ENCODE measurements around the gene CKLF.
"Not testable (repeated sequence)": the region's sequence is repeated elsewhere in the genome, so short reads cannot be mapped to it uniquely, and the experiment has no call there.

The CKLF gene

DNA sequence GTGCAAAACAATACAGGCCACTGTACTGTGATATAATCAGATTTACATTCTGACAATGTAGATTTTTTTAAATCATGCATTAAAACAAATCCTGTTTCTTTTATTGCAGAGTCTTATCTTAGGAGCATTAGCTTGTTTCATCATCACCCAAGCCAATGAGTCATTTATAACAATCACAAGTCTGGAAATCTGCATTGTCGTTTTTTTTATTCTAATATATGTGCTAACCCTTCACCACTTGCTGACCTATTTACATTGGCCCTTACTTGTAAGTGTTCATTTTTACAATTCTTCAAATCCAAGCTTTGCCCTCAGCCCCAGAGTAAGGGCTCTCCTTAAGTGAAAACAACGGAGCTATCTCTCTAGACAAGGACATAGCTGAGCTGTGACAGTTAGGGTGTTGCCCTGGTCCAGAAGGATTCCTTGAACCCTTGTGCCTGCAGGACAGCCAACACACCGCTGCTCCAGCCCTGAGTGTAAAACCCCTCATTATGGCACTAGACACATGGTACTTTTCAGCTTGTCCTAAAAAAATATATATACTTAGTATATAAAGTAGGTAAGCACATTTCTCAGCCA is 17.5 kb downstream of the CKLF start:
- DNase-seq (ENCODE audit: low read depth) = no peak

DNA sequence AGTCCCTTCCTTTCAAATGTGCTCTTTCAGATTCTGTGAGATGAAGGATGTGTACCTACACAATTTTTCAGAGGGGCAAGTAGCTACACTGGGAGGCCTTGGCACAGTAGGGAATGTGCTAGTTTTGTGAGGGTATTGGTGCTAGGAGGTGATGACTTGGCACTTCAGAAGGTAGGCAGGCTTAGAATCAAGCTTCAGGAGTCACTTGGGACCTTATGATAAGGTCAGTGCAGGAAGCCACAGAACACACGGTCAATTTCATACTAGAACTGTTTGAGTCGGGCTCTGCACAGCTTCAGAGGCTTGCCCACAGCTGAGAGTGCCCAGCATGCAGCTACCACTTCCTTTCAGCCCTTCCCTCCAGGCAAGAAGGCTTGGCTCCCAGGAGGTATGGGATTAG is 20.0 kb downstream of the CKLF start:
- no peak for DNase-seq (ENCODE audit: low read depth)

DNA sequence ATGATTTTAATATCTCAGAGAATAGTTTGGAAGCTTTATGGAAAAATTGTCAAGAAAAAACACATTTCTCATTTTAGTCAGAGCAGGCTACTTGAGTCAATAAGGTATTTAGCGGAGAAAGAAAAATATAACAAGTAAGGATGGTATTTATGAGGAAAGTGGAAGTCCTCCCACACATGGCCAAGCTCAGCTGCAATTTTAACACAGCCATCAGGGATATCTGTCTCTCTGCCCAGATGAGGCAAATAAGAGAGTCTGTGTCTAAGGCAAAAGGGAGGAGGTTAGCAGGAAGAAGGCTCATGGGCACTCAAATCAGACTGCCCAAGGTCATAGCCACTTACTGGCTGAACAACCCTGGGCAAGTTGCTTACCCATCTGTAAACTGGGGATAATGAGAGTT is 21.7 kb downstream of the CKLF start:
- no peak for DNase-seq (ENCODE audit: low read depth)

DNA sequence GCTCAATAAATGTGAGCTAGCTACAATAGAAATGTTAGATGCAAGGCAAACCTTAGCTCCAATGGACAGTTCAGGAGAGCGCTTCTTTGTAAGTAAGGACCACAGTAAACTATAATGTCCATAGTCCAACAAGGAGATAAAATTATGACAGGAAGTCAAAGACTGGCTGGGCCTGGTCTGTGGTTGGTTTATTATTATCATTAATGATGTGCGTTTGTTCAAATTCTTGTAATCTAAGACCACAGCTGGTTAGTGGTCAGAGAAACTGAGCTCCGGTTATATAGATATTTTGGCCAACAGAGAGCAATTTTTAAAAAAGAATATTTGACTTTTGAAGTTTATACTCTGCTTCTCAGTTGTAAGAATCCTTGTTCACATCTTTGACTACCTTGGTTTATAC is 22.2 kb downstream of the CKLF start:
- no peak for DNase-seq (ENCODE audit: low read depth)

DNA sequence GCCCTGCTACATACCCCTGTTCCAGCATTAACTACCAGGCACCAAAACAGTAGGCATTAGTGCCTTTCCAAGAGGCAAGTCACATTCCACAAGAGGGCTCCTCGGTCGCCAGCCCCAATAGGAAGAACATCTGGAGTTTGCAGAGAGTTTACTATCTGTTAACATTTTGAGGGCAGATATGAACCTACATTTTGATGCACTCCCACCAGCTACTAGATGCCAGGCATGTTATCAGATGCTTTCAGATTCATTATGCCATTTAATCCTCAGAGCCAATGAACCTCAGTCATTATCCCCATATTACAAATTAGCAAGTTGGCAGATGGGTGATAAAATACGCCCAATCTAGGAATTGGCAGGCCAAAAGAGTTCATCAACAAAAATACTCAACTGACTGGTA is 22.7 kb downstream of the CKLF start:
- no peak for DNase-seq (ENCODE audit: low read depth)

DNA sequence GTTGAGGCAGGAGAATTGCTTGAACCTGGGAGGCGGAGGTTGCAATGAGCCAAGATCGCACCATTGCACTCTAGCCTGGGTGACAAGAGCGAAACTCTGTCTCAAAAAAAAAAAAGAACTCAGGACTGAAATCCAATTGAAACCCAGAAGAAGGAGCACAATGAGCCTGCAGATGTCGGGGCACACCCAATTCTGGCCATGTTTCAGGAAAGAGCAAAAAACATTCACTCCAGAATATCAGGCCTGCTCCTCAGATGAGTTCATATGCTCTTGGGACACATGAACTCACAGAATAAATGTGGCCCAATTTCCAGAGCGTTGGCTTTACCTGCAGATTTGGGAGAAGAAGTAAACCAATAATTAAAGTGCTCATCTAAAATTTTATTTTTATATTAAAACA is 23.9 kb downstream of the CKLF start:
- DNase-seq (ENCODE audit: low read depth) = no peak

DNA sequence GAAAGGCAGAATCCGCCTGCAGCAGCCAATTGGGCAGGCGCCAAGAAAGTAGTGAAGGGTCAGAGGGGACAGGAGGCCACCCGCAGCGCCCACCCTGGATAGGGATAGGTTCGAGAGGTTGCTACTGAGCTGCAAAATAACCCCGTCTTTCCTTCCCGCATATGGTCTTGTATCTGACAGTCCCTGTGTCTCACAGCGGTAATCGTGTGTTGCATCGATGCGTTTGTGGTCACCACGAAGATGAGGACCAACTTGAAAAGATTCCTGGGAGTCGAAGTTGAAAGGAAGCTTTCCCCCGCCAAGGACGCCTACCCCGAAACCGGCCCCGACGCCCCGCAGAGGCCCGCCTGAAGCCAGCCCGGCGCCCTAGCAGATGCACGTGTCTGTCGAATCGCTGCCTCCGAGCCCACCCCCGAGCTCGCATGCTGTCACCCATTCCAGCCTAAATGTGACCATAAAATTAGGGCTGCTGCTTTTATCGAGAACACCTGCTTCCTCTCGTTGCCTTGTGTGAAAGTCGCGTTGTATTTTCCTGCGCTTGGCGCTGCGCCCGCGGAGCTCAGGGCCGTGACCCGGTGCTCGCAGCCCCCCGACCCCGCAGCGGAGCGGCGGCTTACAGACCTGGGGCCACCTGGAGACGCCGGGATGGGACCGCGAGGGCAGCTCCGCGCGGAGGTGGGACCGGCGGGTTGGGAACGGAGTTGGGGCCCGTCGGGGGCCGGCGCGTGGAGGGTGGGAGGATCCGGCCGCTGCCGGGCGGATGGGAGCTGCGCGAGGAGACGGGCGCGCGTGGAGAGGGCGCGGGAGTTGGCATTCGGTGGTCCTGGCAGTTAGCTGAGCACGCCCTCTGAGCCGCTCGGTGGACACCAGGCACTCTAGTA is 26.5 kb downstream of the CKLF start, which contains the start of gene CMTM2:
TSS of gene CMTM2 (plus strand) at position 813 of the 881 bp plus-strand sequence. CDS start 145 bp downstream, outside the sequence.
- no peak for DNase-seq (ENCODE audit: low read depth)

DNA sequence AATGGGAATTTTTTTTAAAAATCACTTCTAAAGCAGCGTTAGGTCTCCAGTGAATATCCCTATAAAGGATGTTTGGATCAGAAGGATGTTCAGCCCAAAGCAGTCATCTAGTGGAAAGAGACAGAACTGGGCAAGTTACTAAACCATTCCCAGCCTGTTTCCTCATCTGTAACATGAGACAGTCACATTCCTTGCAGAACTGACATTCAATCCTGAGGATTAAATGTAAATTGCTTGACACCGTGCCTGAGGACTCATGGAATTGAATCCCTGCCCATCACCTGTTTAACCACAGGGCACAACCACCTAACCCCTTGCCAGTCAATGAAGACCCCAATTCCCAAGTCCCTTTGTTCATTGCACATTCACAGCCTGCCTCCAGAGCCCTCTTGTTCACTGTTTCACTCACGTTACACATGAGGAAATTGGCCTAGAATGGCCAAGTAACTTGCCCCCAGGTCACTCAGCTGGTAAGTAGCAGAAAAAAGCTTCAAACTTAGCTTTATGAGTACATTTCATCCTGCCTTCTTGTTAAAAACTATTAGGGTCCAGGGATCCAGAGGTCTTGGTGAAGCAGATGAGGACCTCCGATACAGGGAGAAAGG is 28.3 kb downstream of the CKLF start:
- no peak for DNase-seq (ENCODE audit: low read depth)

DNA sequence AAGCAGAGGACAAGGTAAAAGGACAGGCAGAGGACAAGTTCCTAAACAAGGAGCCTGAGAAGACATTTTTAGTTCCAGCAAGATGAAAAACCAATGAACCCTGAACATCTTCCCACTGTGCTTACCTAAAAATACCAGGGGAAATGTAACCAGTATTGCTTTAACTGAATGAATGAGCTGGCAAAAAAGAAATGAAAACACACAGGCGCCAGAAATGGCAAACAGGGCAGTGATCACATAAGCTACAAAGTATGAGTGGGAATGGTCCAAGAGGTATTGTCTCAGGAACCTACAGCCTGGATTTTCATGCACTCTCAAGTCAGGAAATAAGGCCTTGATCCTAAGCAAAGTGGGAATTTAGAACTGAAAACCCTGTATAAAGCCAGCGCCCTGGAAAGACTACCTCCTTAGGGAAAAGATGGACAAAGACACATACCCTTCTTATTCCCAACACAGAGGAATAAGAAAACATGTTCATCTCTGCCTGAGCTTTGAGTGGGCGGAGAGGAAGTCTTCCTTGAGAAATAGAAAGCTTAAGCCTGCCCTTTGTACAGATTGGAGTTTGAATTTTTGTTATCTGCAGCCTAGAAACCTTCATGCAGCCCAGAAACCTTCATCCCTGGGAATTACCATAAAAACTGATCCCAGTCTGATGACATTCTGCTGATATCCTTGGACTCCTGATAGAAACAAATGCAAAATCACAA is 29.0 kb downstream of the CKLF start:
- DNase-seq (ENCODE audit: low read depth) = no peak

DNA sequence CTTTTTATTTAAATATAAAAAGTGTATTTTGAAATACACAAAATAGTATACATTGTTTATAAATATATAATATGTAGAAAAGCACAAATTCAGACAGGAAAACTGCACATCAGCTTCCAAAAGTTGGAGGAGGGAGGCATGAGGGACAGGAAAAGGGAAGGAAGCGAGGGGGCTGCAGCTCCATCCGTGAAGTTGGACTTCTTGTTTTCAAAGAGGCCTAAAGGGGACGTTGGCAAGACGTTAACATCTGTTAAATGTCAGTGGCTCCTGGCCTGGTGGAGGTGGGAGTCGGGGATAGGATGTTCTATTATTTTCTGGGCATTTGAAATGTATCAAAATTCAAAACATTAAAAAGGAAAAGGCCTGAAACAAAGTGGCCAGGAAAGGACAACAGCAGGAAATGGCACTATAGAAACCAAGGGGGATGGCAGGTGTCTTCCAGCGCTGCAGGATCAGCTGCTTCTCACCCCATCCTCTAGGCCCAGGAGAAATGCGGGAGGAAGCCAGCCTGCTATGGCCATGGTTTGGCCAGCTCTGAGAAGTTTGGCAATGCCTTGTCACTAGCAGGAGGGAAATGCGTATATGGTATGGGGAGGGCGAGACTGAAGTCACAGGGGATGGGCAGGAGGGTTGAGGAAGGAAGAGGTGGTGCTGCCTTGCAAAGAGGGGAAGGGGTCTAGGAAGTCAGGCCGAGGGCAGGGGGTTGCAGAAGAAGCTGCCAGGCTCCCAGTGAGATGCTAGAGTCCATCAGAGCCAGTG is 33.3 kb downstream of the CKLF start:
- no peak for DNase-seq (ENCODE audit: low read depth)

DNA sequence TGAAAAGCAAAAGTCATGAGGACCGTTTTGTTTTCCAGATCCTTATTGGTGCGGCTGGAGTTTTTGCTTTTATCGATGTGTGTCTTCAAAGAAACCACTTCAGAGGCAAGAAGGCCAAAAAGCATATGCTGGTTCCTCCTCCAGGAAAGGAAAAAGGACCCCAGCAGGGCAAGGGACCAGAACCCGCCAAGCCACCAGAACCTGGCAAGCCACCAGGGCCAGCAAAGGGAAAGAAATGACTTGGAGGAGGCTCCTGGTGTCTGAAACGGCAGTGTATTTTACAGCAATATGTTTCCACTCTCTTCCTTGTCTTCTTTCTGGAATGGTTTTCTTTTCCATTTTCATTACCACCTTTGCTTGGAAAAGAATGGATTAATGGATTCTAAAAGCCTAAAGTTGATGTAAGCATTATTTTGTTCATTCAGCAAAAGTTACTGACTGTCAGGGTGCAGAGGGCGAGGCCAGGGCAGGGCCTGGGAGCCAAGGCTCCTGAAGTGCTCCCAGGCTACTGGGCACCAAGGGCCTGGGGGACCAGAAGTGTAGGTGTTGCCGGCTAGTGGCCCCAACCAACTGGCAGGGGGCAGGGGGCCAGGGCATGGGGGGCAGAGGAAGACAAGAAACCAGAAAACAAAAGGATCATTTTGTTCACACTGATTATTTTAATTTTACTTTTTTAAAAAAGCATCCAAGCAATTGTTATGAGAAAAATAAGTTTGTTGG is 35.7 kb downstream of the CKLF start:
- no peak for DNase-seq (ENCODE audit: low read depth)

DNA sequence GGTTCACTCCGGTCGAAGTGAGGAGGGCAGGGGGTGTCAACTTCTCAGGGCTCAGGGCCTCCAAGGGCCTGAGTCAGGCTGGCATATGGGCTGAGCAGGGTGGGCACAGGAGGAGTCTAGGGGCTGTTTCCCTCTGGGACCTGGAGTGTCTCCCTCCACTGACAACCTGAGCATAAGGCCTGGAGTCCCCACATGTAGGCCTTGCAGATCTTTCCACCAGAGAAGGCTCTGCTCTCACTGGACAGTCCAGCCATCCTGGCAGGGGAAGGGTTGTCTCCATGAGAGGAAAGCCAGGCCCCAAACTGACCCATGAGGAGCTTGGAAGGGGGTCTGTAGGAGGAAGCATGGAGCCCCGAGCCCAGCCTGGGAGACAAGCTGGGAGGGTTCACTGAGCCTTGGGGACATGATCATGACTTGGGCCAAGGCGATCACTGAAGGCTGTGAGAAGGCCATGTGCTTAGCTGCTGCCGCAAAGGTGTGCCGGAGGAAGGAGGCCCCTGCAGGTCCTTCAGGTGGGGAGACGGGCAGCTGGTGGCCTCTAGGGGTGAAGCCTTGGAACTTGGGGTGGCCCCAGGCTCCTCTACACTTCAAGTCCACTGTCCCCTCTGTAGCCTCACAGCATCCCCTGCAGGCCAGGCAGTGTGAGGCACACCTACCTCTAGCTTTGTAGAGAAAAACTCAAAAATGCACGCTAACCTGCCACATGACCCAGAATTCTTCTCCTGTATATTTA is 36.8 kb downstream of the CKLF start:
- DNase-seq (ENCODE audit: low read depth) = no peak

DNA sequence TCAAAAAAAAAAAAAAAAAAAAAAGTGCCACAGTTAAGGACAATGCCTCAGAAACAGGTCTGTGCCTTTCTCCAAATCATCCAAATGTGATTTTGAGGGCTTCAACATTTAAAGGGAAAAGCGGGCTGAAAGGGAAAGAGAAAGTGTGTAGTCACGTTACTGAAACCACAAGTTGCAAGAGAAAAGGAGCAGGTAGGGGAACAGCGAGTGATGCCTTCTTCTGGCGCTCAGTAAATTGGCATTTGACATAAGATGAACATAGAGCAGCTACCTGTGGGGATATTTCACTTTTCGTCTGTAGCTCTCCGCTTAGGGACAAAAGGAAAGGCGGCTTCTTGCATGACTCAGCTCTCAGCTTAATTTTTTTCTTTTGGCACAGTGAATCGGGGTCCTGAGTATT is 37.9 kb downstream of the CKLF start:
- DNase-seq (ENCODE audit: low read depth) = no peak

DNA sequence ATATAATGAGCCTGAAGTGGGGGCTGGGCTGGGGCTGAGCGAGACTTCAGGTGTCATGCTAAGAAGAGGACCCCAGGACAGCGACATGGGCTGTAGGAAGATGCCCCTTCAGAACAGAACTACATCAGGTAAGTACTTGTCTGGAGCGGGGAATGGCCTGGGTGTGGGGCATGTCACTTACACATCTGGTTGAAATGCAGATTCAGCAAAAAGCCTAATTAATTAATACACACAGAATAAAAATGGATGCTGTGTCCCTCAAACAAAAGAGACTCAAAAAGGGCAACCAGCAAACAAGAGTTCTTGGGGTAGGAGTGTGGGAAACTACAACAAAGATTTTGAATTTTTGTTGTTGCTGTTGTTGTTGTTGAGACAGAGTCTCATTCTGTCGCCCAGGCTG is 38.6 kb downstream of the CKLF start:
- no peak for DNase-seq (ENCODE audit: low read depth)

DNA sequence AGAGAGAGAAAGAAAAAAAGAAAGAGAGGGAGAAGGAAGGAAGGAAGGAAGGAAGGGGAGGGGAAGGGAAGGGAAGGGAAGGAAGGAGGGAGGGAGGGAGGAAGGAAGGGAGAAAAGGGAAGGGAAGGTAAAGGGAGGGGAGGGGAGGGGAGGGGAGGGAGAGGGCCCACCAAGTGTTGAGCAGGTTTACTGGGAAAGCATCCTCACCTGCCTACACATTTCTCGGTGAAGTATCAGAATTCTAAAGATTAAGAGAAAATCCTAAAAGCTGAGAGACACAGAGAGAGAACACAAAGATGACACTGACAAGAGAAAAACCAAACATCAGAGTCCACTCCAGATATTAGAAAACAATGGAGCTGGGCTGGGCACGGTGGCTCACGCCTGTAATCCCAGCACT is 39.9 kb downstream of the CKLF start:
- DNase-seq (ENCODE audit: low read depth) = no peak

DNA sequence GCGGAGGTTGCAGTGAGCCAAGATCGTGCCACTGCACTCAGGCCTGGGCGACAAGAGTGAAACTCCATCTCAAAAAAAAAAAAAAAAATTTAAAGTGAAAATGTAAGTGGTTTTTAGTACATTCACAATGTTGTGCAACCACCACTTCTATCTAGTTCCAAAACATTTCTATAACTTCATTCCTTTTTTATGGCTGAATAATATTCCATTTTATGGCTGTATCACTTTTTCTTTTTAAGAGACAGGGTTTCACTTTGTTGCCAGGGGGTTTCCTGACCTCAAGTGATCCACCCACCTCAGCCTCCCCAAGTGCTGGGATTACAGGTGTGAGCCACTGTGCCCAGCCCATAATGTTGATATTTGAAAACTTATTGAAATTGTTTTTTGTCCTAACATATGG is 40.4 kb downstream of the CKLF start:
- no peak for DNase-seq (ENCODE audit: low read depth)

DNA sequence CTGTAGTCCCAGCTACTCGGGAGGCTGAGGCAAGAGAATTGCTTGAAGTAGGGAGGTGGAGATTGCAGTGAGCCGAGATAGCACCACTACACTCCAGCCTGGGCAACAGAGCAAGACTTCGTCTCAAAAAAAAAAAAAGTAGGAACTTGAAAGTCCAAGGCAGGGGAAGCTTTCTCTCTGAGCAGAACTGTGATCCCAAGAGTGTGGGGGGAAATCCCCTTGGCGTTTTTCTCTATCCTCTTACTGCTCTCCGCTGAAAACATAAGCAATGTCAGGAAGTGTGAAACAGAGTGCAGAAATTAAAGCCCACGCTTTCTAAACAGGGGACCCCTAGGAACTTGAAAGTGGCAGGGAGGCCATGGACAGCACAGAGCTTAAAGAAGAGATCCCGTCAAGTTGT is 42.4 kb downstream of the CKLF start:
- DNase-seq (ENCODE audit: low read depth) = no peak

DNA sequence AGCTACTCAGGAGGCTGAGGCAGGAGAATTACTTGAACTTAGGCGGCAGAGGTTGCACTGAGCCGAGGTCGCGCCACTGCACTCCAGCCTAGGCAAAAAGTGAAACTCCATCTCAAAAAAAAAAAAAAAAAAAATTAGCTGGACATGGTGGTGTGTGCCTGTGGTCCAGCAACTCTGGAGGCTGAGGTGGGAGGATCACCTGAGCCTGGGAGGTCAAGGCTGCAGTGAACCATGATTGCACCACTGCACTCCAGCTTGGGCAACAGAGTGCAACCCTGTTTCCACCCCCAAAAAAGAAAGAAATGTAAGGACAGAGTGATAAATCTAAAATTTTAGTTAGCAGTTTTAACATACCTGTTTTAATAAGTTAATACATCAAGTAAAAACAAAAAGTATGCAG is 44.2 kb downstream of the CKLF start:
- DNase-seq (ENCODE audit: low read depth) = not testable (repeated sequence)

DNA sequence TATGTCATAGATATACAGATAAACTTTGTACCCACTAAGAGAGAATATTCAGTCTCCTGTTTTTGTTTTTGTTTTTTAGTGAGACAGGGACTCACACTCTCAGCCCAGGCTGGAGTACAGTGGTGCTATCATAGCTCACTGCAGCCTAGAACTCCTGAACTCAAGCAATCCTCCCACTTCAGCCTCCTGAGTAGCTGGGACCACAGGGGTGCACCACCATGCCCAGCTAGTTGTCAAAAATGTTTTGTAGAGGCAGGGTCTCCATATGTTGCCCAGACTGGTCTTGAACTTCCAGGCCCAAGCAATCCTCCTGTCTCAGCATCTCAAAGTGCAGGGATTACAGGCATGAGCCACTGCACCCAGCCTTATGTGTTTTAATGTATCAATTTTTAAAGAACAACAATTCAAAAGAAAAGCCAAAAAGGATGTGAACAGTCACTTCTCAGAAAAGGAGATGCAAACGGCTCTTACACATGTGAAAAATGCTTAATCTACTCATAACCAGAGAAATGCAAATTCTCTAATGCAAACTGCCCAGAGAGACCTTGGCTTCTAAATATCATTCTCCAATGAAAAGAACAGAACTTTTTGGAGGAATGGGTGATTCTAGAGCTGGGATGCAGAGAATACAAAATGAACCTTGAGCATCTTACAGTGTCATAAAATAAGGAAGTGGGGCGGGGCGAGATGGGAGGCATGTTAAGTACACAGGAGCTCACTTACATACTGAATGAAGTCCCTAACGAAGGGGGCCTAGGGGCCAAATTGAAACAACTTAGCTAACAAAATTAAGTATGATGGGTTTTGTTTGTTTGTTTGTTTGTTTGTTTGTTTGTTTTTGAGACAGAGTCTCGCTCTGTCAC is 44.8 kb downstream of the CKLF start:
- no peak for DNase-seq (ENCODE audit: low read depth)

DNA sequence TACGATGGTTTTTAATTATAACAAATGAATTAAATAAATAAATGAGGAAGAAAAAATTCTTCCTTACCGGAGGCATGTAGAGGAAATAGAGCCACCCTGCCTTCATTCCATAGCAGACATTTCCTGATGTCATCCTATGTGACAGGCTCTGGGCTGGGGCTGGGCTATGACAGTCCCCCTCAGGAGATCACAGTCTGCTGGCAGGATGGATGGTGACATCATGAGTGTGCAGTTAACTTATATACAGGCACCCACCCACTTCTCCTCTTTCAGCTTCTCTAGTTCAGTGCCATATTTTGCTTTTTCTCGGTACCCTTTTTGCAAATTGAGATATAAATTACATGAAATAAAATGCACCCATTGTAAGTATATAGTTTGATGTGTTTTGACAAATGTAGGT is 45.7 kb downstream of the CKLF start:
- no peak for DNase-seq (ENCODE audit: low read depth)
